ENCODE results near the gene NTN3.

DNA sequence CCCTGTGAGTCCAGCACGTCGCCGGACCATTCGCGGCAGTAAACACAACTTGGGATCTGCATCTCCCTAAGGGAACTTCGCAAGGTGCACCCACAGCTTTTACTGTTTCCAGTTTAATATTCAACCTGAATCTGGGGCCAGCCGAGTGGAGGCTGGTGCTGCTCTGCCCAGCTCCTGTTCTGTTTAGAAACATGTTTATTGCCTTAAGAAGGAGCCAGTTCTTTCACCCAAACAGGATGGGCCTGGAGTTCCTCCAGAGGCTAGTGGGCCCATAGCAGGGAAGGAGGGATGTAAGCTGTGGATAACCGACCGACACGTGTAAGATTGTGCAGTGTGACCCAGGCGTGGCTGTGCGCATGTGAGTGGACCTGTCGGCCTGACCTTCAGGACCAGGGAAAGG lies 21.2 kb downstream of the NTN3 start:
- no peak for TF ChIP-seq RCOR1 (IDR thresholded peaks at IDR 0.05; ENCODE audit: insufficient replicate concordance, low read length)
- TF ChIP-seq, protein P1, sequence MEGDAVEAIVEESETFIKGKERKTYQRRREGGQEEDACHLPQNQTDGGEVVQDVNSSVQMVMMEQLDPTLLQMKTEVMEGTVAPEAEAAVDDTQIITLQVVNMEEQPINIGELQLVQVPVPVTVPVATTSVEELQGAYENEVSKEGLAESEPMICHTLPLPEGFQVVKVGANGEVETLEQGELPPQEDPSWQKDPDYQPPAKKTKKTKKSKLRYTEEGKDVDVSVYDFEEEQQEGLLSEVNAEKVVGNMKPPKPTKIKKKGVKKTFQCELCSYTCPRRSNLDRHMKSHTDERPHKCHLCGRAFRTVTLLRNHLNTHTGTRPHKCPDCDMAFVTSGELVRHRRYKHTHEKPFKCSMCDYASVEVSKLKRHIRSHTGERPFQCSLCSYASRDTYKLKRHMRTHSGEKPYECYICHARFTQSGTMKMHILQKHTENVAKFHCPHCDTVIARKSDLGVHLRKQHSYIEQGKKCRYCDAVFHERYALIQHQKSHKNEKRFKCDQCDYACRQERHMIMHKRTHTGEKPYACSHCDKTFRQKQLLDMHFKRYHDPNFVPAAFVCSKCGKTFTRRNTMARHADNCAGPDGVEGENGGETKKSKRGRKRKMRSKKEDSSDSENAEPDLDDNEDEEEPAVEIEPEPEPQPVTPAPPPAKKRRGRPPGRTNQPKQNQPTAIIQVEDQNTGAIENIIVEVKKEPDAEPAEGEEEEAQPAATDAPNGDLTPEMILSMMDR (conservative IDR thresholded peaks at IDR 0.05; ENCODE audit: low read depth, low read length) = no peak
- no peak for TF ChIP-seq MAZ (IDR thresholded peaks at IDR 0.05; ENCODE audit: borderline replicate concordance, low read depth, low read length)
- TF ChIP-seq MAFK (IDR thresholded peaks at IDR 0.05; ENCODE audit: low read depth, low read length) = no peak
- no peak for TF ChIP-seq POLR2A (IDR thresholded peaks at IDR 0.05; ENCODE audit: low read depth, low read length)
- TF ChIP-seq RFX5 (IDR thresholded peaks at IDR 0.05; ENCODE audit: low read depth, low read length) = no peak
- TF ChIP-seq, protein P2, sequence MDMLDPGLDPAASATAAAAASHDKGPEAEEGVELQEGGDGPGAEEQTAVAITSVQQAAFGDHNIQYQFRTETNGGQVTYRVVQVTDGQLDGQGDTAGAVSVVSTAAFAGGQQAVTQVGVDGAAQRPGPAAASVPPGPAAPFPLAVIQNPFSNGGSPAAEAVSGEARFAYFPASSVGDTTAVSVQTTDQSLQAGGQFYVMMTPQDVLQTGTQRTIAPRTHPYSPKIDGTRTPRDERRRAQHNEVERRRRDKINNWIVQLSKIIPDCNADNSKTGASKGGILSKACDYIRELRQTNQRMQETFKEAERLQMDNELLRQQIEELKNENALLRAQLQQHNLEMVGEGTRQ (IDR thresholded peaks at IDR 0.05; ENCODE audit: low read depth, low read length) = no peak
- no peak for TF ChIP-seq RAD21 (IDR thresholded peaks at IDR 0.05; ENCODE audit: low read length)
- TF ChIP-seq SMC3 (IDR thresholded peaks at IDR 0.05; ENCODE audit: low read depth, low read length) = no peak
- TF ChIP-seq, protein P3, sequence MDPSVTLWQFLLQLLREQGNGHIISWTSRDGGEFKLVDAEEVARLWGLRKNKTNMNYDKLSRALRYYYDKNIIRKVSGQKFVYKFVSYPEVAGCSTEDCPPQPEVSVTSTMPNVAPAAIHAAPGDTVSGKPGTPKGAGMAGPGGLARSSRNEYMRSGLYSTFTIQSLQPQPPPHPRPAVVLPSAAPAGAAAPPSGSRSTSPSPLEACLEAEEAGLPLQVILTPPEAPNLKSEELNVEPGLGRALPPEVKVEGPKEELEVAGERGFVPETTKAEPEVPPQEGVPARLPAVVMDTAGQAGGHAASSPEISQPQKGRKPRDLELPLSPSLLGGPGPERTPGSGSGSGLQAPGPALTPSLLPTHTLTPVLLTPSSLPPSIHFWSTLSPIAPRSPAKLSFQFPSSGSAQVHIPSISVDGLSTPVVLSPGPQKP (IDR thresholded peaks at IDR 0.05; ENCODE audit: borderline replicate concordance, low read depth, low read length) = no peak
- no peak for TF ChIP-seq BHLHE40 (IDR thresholded peaks at IDR 0.05; ENCODE audit: low read depth, low read length)
- TF ChIP-seq CEBPB (IDR thresholded peaks at IDR 0.05; ENCODE audit: low read depth, low read length) = no peak
- TF ChIP-seq FOS (IDR thresholded peaks at IDR 0.05; ENCODE audit: low read depth, low read length) = no peak

All from IMR-90 (cell line).